Ectodermal cell (in vitro differentiated cells): ENCODE measurements around the gene ATP6V0B.

Source experiments
- H3K27ac ChIP-seq: 2 replicates; pipeline ENCODE4 v1.7.0; 2013; ENCODE audit warnings: mild to moderate bottlenecking, low read depth, low read length; ENCODE audit not compliant: insufficient read depth, poor library complexity, severe bottlenecking
- H3K27me3 ChIP-seq: 2 replicates; pipeline ENCODE4 v1.7.0; 2013; ENCODE audit warnings: mild to moderate bottlenecking, low read length; ENCODE audit not compliant: insufficient read depth, control insufficient read depth, poor library complexity, severe bottlenecking
- H3K36me3 ChIP-seq: one replicate; pipeline ENCODE4 v1.7.0; 2013; ENCODE audit warnings: low read length; ENCODE audit not compliant: control insufficient read depth, insufficient read depth
- H3K4me1 ChIP-seq: one replicate; pipeline ENCODE4 v1.7.0; 2013; ENCODE audit warnings: low read length; ENCODE audit not compliant: control insufficient read depth, insufficient read depth
- H3K4me3 ChIP-seq: 2 replicates; pipeline ENCODE4 v1.7.0; 2013; ENCODE audit warnings: low read depth, low read length, control low read depth; ENCODE audit not compliant: insufficient read depth
- H3K9me3 ChIP-seq: 2 replicates; pipeline ENCODE4 v1.7.0; 2013; ENCODE audit warnings: mild to moderate bottlenecking, low read length, moderate library complexity; ENCODE audit not compliant: control insufficient read depth
- WGBS, 2 experiments: methylation state at CpG; one replicate each; pipeline ENCODE4 v1.1.7; 2013; ENCODE audit warnings: missing lambda C conversion rate in 2 of 2; 5-methylcytosine and 5-hydroxymethylcytosine counted together

Gene ATP6V0B

GRCh38 chr1:44002606-44003157 lies 27.9 kb downstream of the ATP6V0B start:
- peaks cover 11% of the 10 kb centered on the region for H3K36me3 ChIP-seq
- H3K27me3 ChIP-seq: no peaks in the 10 kb centered on the region
- 90% methylated on average over 14 of the region's 14 CpGs for WGBS, 2 experiments
- H3K27ac ChIP-seq: no peak overlapping the region
- no peaks in the 10 kb centered on the region for H3K4me1 ChIP-seq
- no peak overlapping the region for H3K4me3 ChIP-seq
- H3K9me3 ChIP-seq: no peaks in the 10 kb centered on the region

- Histone ChIP-seq H3K27me3 (no peaks in the 10 kb centered on the region), H3K27ac (no peak overlapping the region), H3K4me3 (no peak overlapping the region), H3K4me1 (no peaks in the 10 kb centered on the region), H3K36me3 (no peaks in the 10 kb centered on the region), H3K9me3 (no peaks in the 10 kb centered on the region)
- 96 to 98% methylated on average over 11 to 12 of the region's 12 CpGs for WGBS, 2 experiments
Measured at GRCh38 chr1:44008259-44008658, 33.5 kb downstream of the ATP6V0B start.

GRCh38 chr1:44010935-44011471 lies 36.2 kb downstream of the ATP6V0B start:
- Histone ChIP-seq H3K4me1 (peaks cover 12% of the 10 kb centered on the region), H3K27me3 (no peaks in the 10 kb centered on the region), H3K27ac (no peak overlapping the region), H3K4me3 (no peak overlapping the region), H3K36me3 (no peaks in the 10 kb centered on the region), H3K9me3 (no peaks in the 10 kb centered on the region)
- WGBS, 2 experiments: 91% methylated on average over 11 of the region's 11 CpGs

GRCh38 chr1:44012404-44012803 lies 37.6 kb downstream of the ATP6V0B start:
- Histone ChIP-seq H3K4me3 (no peak overlapping the region), H3K27ac (no peak overlapping the region), H3K36me3 (no peaks in the 10 kb centered on the region), H3K9me3 (no peaks in the 10 kb centered on the region), H3K4me1 (peaks cover 26% of the 10 kb centered on the region), H3K27me3 (no peaks in the 10 kb centered on the region)
- 92 to 95% methylated on average over 2 of the region's 2 CpGs for WGBS, 2 experiments

GRCh38 chr1:44012941-44013609 lies 38.3 kb downstream of the ATP6V0B start:
- Histone ChIP-seq H3K27ac (no peak overlapping the region), H3K9me3 (no peaks in the 10 kb centered on the region), H3K4me1 (peaks cover 29% of the 10 kb centered on the region), H3K36me3 (no peaks in the 10 kb centered on the region), H3K4me3 (no peak overlapping the region), H3K27me3 (no peaks in the 10 kb centered on the region)
- WGBS, 2 experiments: 90 to 91% methylated on average over 13 of the region's 13 CpGs

- 86 to 89% methylated on average over 5 of the region's 5 CpGs for WGBS, 2 experiments
- H3K36me3 ChIP-seq: no peaks in the 10 kb centered on the region
Measured at GRCh38 chr1:44013949-44014348, 39.2 kb downstream of the ATP6V0B start.

GRCh38 chr1:44014365-44015104 lies 39.8 kb downstream of the ATP6V0B start:
- Histone ChIP-seq H3K9me3 (no peaks in the 10 kb centered on the region), H3K27me3 (no peaks in the 10 kb centered on the region), H3K36me3 (no peaks in the 10 kb centered on the region), H3K27ac (no peak overlapping the region), H3K4me3 (no peak overlapping the region), H3K4me1 (peaks cover 29% of the 10 kb centered on the region)
- WGBS, 2 experiments: 90% methylated on average over 8 of the region's 8 CpGs

More at GRCh38 chr1:44013949-44014348, 39.2 kb downstream of the ATP6V0B start:
- no peaks in the 10 kb centered on the region for H3K9me3 ChIP-seq
- H3K27ac ChIP-seq: no peak overlapping the region
- peaks cover 29% of the 10 kb centered on the region for H3K4me1 ChIP-seq
- H3K4me3 ChIP-seq: no peak overlapping the region
- H3K27me3 ChIP-seq: no peaks in the 10 kb centered on the region

- Histone ChIP-seq H3K27me3 (no peaks in the 10 kb centered on the region), H3K9me3 (no peaks in the 10 kb centered on the region), H3K27ac (no peak overlapping the region), H3K36me3 (no peaks in the 10 kb centered on the region), H3K4me1 (peaks cover 29% of the 10 kb centered on the region), H3K4me3 (no peak overlapping the region)
- 88 to 89% methylated on average over 3 of the region's 3 CpGs for WGBS, 2 experiments
Measured at GRCh38 chr1:44015206-44015605, 40.4 kb downstream of the ATP6V0B start.

GRCh38 chr1:44016041-44016889 lies 41.5 kb downstream of the ATP6V0B start:
- Histone ChIP-seq H3K36me3 (no peaks in the 10 kb centered on the region), H3K27ac (peak overlapping the region; percentile 64), H3K4me3 (no peak overlapping the region), H3K27me3 (no peaks in the 10 kb centered on the region), H3K4me1 (peaks cover 29% of the 10 kb centered on the region), H3K9me3 (no peaks in the 10 kb centered on the region)
- WGBS, 2 experiments: 72 to 74% methylated on average over 20 of the region's 20 CpGs
